ENCODE measurements around the gene CHKB.
A peak's percentile ranks its signal among the peaks of the same experiment; 100 is the strongest.

The CHKB gene

DNA sequence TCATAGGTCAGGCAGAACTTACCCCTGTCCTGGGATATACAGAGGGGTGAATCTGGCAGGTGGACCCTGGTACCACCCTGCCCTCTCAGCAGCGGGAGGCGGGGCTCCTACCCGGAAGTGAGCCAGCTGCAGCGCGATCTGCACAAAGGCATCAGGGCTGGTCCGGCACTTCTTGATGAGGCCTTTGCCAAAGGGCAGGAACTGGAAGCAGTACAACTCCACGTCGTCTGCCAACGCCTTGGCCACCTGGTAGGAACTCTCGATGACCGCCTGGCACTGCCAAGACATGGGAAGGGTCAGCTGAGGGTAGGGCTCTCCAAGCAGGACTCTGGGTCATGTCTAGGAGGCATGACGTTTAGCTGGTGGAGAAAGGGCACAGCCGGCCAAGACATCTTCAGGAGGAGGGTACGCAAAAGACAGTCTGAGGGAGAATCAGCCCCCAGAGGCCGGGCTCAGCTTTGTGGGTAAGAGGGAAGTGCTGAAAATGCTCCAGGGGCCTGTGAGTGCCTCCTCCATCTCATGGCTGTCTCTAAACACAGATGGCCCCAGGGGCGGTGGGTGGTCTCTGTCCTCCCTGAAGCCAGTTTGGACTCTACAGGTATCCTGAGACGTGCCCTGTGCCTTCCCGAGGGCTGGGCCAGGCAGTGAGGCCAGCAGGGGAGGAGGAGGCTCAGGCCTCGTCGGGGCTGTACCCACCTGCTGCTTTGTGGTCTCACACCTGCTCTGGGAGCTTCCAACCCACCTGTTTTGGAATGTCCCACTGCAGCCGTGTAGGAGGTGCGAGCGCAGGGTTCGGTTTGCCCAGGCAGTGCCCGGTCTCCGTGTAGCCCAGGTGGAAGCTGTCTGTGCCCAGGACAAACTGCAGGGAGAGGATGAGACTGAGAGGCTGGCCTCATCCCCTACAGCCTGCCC is 11.1 kb downstream of the CHKB start:
- no peak for DNase-seq

DNA sequence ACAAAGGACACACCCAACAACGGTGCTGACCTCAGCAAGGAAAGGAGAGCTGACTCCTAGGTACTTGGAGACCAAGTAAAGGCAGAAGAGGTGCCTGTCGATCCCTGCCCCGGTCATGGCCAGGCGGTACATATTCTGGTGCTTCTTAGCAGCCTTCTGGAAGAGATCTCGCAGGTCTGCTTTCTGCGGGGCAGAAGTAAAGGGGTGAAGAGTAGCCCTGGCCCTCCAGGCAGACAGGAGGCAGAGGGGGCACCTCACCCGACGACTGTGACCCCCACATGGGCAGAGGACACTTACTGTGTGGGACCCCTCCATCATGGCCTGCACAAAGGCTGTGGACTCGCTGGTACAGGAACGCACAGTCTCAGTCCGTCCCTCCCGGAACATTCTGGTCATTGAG is 11.8 kb downstream of the CHKB start:
- DNase-seq = no peak

- no peak for DNase-seq
These were observed 12.6 kb downstream of the CHKB start for GRCh38 chr22:50569896-50570535.

DNA sequence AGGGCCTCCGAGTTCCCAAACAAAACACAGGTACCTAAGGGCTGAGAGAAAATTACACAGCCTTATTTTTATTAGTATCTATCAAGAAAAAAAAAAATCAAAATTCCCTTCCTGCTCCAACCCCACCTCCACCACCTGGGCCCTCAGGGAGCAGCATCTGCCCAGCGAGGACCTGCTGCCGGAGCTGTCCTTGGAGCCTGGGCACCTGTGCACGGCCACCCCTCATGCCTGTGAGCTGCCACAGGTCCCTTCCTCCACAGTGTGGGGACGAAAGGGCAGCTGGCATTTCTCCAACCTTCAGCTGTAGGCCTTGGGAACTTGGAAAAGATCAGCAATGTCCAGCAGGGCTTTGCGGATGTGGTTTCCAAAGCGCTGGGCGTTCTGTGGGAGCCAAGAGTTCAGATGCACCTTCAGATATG is 13.6 kb downstream of the CHKB start:
- no peak for DNase-seq

DNA sequence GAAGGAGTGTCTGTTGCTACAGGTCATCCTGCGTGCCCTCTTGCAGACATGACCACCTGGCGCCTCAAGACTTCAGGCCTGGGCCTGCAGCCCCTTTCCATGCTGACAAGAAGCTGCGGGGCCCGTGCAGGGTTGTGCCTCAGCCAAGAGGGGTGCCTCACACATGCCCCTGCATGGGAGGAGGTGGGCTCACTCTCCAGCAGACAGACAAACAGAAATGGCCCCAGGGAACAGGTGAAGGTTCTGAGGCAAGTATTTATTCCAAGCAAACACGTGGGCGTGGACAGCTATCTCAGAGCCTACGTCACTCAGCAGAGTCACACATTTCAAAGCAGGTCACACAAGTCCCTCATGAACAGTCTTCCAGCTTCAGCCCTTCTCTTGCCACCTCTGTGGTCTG is 14.0 kb downstream of the CHKB start:
- DNase-seq = no peak

GRCh38 chr22:50567721-50568252 is 14.9 kb downstream of the CHKB start:
- DNase-seq = no peak

- no peak for DNase-seq
These were observed 18.4 kb downstream of the CHKB start for GRCh38 chr22:50564289-50564688.

DNA sequence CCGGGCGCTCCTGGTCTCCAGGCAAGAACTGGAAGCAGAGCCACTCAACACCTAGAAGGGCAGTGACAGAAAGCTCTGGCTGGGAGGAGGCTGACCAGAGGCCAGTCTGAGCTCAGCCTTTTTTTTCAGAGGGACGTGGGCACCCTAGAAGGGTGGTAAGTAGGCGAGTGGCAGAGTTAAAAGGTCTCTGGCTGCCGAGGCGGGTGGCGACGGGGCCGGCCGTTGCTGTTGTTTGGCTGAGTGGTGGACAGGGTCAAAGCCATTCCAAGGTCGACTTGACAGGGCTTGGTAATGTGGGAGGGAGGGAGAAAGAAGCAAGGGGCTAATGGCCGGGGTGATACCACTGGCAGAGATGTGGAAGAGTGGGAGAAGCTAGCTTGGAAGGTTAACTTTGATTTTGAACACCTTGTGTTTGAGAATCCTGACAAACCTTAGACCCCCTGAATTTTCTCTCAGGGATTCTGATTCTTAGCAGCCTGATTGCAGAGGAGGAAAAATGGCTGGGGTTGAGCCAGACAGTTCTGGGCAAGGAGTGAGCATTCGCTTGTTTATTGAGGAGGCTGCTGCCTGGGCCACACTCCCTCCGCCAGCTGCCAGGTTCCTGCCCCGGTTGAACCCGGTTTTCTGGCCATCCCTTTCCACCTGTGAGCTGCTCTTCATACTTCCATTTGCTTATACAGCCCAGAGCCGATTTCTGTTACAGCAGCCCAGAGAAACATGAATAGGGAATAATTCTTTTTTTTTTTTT is 19.1 kb downstream of the CHKB start:
- DNase-seq = no peak

GRCh38 chr22:50562523-50563412 is 19.9 kb downstream of the CHKB start, which contains the start of gene SYCE3:
SYCE3 (minus strand) TSS chr22:50562919; CDS start chr22:50556405, 6,514 bp downstream.
- DNase-seq = peak; percentile 66

GRCh38 chr22:50561401-50562358 is 21.0 kb downstream of the CHKB start:
- DNase-seq = no peak

DNA sequence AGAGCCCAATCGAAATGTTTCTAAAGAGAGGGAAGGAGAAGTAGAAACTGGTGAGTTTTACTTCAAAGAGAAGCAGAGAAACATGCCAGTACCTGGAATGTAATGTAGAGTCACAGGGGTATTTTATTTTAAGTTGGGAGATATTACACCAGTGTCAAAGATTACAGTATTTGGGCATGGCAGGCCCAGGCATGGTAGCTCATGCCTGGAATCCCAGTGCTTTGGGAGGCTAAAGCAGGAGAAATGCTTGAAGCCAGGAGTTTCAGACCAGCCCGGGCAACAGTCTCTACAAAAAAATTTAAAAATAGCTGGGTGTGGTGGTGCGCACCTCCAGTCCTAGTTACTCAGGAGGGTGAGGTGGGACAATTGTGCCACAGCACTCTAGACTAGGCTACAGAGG is 22.6 kb downstream of the CHKB start:
- DNase-seq = no peak

GRCh38 chr22:50556703-50557102 is 25.9 kb downstream of the CHKB start:
- no peak for DNase-seq

DNA sequence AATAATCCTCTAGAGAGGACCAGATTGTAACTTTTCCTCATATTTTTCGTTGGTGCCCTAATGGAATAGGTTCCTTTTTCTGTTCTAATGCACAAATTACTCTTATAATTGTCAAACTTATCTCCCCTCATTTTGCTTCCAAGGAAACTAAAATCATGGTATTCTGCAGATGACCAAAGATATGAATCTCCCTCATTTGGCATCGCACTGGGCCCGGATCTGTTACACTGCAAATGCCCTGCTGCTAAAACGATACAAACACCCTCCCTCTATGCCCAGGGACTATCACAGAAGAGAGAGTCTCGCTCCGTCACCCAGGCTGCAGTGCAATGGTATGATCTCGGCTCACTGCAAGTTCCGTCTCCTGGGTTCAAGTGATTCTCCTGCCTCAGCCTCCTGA is 29.3 kb downstream of the CHKB start:
- no peak for DNase-seq

- DNase-seq = no peak
These were observed 31.4 kb downstream of the CHKB start for GRCh38 chr22:50551160-50551752.

GRCh38 chr22:50550395-50550794 is 32.3 kb downstream of the CHKB start:
- DNase-seq = no peak

DNA sequence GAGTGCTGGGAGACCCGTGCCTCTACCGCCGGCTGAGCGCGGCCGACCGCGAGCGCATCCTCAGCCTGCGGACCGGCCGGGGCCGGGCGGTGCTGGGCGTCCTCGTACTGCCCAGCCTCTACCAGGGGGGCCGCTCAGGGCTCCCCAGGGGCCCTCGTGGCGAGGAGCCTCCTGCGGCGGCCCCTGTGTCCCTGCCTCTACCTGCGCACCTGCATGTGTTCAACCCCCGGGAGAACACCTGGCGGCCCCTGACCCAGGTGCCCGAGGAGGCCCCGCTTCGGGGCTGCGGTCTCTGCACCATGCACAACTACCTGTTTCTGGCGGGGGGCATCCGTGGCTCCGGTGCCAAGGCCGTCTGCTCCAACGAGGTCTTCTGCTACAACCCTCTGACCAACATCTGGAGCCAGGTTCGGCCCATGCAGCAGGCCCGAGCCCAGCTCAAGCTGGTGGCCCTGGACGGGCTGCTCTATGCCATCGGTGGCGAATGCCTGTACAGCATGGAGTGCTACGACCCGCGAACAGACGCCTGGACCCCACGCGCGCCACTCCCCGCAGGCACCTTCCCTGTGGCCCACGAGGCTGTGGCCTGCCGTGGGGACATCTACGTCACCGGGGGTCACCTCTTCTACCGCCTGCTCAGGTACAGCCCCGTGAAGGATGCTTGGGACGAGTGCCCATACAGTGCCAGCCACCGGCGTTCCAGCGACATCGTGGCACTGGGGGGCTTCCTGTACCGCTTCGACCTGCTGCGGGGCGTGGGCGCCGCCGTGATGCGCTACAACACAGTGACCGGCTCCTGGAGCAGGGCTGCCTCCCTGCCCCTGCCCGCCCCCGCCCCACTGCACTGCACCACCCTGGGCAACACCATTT is 33.5 kb downstream of the CHKB start:
- no peak for DNase-seq

- DNase-seq = no peak
These were observed 34.4 kb downstream of the CHKB start for GRCh38 chr22:50548040-50548920.

DNA sequence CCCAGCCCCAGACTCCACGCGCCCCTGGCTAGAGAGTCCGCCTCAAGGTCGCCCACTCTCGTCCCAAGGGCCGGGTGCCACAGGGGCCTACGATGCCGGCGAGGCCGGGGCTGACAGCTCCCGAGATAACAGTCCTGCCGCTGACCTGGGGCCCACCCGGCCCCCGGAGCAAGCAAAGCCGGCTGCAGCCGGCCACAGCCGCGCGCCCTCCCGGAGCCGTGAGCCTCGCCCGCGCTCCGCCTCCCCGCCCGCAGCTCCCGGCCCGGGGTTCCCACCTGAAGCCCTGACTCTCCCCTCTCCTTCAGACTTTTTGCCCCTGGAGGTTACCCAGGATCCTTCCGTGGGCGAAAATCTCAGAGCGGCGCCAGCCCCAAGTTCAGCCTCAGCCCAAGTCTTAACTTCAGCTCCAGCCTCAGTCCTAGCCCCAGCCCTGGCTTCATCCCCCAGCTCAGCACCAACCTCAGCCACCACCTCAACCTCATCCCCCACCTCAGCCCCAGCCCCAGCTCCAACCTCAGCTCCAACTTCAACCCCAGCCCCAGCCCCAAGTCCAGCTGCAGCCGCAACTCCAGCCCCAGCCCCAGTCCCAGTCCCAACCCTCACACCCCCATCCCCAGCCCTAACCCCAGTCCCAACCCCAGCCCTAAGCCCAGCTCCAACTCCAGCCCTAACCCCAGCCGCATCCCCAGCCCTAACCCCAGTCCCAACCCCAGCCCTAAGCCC is 35.2 kb downstream of the CHKB start:
- DNase-seq = no peak
